HepG2 (cell line): ENCODE measurements around the gene FGA. TPM values are rescaled to one million over a fixed set of nuclear protein-coding genes. Genes with fewer than 3 reads are reported as not detected.

Experiments
- ATAD3A ChIP-seq: sonication (generic); formaldehyde crosslinking; IDR thresholded peaks from 2 replicates; pipeline ENCODE4 v1.4.0; 2020; ENCODE audit warnings: missing genetic modification reagents
- FIP1L1 ChIP-seq: fragments of 200-400 bp; formaldehyde crosslinking; IDR thresholded peaks from 2 replicates; pipeline ENCODE4 v1.6.1; 2018; ENCODE audit warnings: low read depth, mild to moderate bottlenecking, low read length, moderate library complexity, borderline replicate concordance; ENCODE audit not compliant: insufficient read depth
- GTF3A ChIP-seq: sonication (generic); formaldehyde crosslinking; conservative IDR thresholded peaks from 2 replicates; pipeline ENCODE4 v1.4.0; 2020; ENCODE audit warnings: mild to moderate bottlenecking, missing genetic modification reagents
- HOXA9 ChIP-seq: sonication (generic); formaldehyde crosslinking; IDR thresholded peaks from 2 replicates; pipeline ENCODE4 v1.8.1; 2022; ENCODE audit warnings: missing genetic modification reagents, mild to moderate bottlenecking, moderate library complexity, borderline replicate concordance
- KLF6 ChIP-seq: IDR thresholded peaks from 2 replicates; pipeline ENCODE4 v1.8.0; 2016; ENCODE audit warnings: missing biosample characterization, missing genetic modification reagents
- MZF1 ChIP-seq: sonication (generic); formaldehyde crosslinking; IDR thresholded peaks from 2 replicates; pipeline ENCODE4 v1.8.1; 2023; ENCODE audit warnings: mild to moderate bottlenecking, missing genetic modification reagents, borderline replicate concordance
- NFATC3 ChIP-seq: sonication (generic); formaldehyde crosslinking; IDR thresholded peaks from 2 replicates; pipeline ENCODE4 v1.5.1; 2020; ENCODE audit warnings: mild to moderate bottlenecking, missing genetic modification reagents
- PHB2 ChIP-seq: fragments of 450-650 bp; IDR thresholded peaks from 2 replicates; pipeline ENCODE4 v1.6.1; 2018; ENCODE audit not compliant: partially characterized antibody
- PHF8 ChIP-seq: sonication (generic); formaldehyde crosslinking; IDR thresholded peaks from 2 replicates; pipeline ENCODE4 v1.5.0; 2020; ENCODE audit warnings: missing genetic modification reagents
- RFX1 ChIP-seq: fragments of 450-650 bp; IDR thresholded peaks from 2 replicates; pipeline ENCODE4 v1.6.1; 2017
- TBL1XR1 ChIP-seq: fragments of 150-350 bp; IDR thresholded peaks from 2 replicates; pipeline ENCODE4 v1.6.1; 2014; ENCODE audit warnings: borderline replicate concordance, low read length; ENCODE audit not compliant: partially characterized antibody
- TRIM24 ChIP-seq: sonication (generic); formaldehyde crosslinking; IDR thresholded peaks from 2 replicates; pipeline ENCODE4 v1.8.0; 2022; ENCODE audit warnings: mild to moderate bottlenecking, missing genetic modification reagents
- ZBTB21 ChIP-seq: sonication (generic); formaldehyde crosslinking; IDR thresholded peaks from 2 replicates; pipeline ENCODE4 v1.4.0; 2020; ENCODE audit warnings: missing genetic modification reagents
- ZFP62 ChIP-seq: sonication (generic); formaldehyde crosslinking; IDR thresholded peaks from 2 replicates; pipeline ENCODE4 v1.4.0; 2020; ENCODE audit warnings: missing genetic modification reagents
- ZFYVE20 ChIP-seq: sonication (generic); formaldehyde crosslinking; IDR thresholded peaks from 2 replicates; pipeline ENCODE4 v1.8.0; 2023; ENCODE audit warnings: low read depth, mild to moderate bottlenecking, moderate library complexity, missing genetic modification reagents, borderline replicate concordance
- ZNF121 ChIP-seq: sonication (generic); formaldehyde crosslinking; IDR thresholded peaks from 2 replicates; pipeline ENCODE4 v1.5.0; 2020; ENCODE audit warnings: mild to moderate bottlenecking, missing genetic modification reagents
- ZNF768 ChIP-seq: sonication (generic); formaldehyde crosslinking; IDR thresholded peaks from 2 replicates; pipeline ENCODE4 v1.4.0; 2020; ENCODE audit warnings: missing genetic modification reagents
- ZNF775 ChIP-seq: sonication (generic); formaldehyde crosslinking; IDR thresholded peaks from 2 replicates; pipeline ENCODE4 v1.4.0; 2020; ENCODE audit warnings: missing genetic modification reagents, mild to moderate bottlenecking, moderate library complexity, borderline replicate concordance
- ZNF790 ChIP-seq: sonication (generic); formaldehyde crosslinking; IDR thresholded peaks from 2 replicates; pipeline ENCODE4 v1.8.0; 2022; ENCODE audit warnings: missing genetic modification reagents, mild to moderate bottlenecking, borderline replicate concordance
- ZSCAN20 ChIP-seq: sonication (generic); formaldehyde crosslinking; IDR thresholded peaks from 2 replicates; pipeline ENCODE4 v1.4.0; 2020; ENCODE audit warnings: missing genetic modification reagents, mild to moderate bottlenecking, borderline replicate concordance
- polyA plus RNA-seq, 8 experiments: library from polyadenylated mRNA; depleted of rRNA in 3 of 8; stranded (reverse) in 7 of 8; unstranded in 1 of 8; fragments of >200 nt; fragmentation: Illumina TruSeq in 4 of 8; extraction: Trizol in 4 of 8; gene quantifications; 2 replicates each; pipeline versions ENCODE4 v1.2.1 to v1.2.3, GENCODE V29; 2011 to 2016; ENCODE audit warnings: low read depth in 4 of 8, missing spikeins in 1 of 8, mixed read lengths in 1 of 8; ENCODE audit not compliant: insufficient read depth in 1 of 8
- total RNA-seq, 5 experiments: library from RNA; depleted of rRNA; stranded (reverse); fragments of >200 nt; fragmentation: Illumina TruSeq; extraction: Trizol; gene quantifications; 2 replicates each; pipeline ENCODE4 v1.2.3, GENCODE V29; 2016; ENCODE audit warnings: low read depth in 1 of 5
- TF ChIP-seq, protein P1 (sequence below): sonication (generic); formaldehyde crosslinking; IDR thresholded peaks from 2 replicates; pipeline ENCODE4 v1.5.0; 2020; ENCODE audit warnings: mild to moderate bottlenecking, missing genetic modification reagents
- TF ChIP-seq, protein P2 (sequence below): sonication (generic); formaldehyde crosslinking; IDR thresholded peaks from 2 replicates; pipeline ENCODE4 v1.4.0; 2020; ENCODE audit warnings: missing genetic modification reagents, mild to moderate bottlenecking, borderline replicate concordance
- TF ChIP-seq, protein P3 (sequence below): sonication (generic); formaldehyde crosslinking; IDR thresholded peaks from 2 replicates; pipeline ENCODE4 v1.9.0; 2022; ENCODE audit warnings: low read depth, missing genetic modification reagents
- TF ChIP-seq, protein P4 (sequence below): sonication (generic); formaldehyde crosslinking; conservative IDR thresholded peaks from 2 replicates; pipeline ENCODE4 v1.5.0; 2020; ENCODE audit warnings: missing genetic modification reagents

FGA gene
- total and polyA plus RNA-seq, 2 of the 13 experiments (the other 11 are each of a cell fraction or from before 2014, with no cell fraction given), result 640 to 1,523 TPM

DNA sequence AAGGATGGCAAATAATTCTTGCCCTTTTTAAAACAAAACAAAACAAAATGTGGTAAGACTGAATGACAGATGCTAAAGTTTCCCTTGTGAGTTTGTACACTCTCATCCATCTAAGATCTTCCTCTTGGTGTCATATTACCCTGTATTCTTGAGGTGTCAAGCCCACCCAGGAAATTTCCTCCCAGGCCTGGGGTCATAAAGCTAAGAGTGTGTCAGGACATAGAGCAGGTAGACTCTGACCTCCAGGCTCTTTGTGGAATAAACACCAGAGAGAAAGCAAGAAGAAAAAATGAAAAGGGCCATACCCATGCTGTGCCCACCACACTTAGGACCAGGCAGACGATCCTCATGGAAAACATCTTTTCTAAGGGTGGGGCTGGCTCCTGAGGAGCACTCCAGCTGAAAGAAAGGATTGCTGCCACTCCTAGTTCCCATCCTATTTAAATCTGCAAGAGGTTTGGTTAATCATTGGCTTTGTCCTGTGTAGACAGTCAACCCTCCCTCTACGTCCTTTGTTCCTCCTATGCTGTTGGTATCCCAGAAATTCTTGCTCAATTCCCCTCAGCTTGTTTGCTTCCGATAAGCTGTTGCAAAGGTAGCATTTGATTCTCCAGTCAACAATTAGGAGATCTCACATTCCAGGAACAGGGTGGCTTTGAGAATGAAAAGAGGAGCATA lies at the start of gene FGA (continued):
- TF ChIP-seq, protein P1, sequence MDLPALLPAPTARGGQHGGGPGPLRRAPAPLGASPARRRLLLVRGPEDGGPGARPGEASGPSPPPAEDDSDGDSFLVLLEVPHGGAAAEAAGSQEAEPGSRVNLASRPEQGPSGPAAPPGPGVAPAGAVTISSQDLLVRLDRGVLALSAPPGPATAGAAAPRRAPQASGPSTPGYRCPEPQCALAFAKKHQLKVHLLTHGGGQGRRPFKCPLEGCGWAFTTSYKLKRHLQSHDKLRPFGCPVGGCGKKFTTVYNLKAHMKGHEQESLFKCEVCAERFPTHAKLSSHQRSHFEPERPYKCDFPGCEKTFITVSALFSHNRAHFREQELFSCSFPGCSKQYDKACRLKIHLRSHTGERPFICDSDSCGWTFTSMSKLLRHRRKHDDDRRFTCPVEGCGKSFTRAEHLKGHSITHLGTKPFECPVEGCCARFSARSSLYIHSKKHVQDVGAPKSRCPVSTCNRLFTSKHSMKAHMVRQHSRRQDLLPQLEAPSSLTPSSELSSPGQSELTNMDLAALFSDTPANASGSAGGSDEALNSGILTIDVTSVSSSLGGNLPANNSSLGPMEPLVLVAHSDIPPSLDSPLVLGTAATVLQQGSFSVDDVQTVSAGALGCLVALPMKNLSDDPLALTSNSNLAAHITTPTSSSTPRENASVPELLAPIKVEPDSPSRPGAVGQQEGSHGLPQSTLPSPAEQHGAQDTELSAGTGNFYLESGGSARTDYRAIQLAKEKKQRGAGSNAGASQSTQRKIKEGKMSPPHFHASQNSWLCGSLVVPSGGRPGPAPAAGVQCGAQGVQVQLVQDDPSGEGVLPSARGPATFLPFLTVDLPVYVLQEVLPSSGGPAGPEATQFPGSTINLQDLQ (CRISPR knock-in tag), result no peak
- TF ChIP-seq, protein P2, sequence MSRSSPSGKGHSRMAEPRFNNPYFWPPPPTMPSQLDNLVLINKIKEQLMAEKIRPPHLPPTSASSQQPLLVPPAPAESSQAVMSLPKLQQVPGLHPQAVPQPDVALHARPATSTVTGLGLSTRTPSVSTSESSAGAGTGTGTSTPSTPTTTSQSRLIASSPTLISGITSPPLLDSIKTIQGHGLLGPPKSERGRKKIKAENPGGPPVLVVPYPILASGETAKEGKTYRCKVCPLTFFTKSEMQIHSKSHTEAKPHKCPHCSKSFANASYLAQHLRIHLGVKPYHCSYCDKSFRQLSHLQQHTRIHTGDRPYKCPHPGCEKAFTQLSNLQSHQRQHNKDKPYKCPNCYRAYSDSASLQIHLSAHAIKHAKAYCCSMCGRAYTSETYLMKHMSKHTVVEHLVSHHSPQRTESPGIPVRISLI (CRISPR knock-in tag), result peak; percentile 76; the same call in 1 of the 2 replicates
- TF ChIP-seq TRIM24 (CRISPR knock-in tag), result no peak
- TF ChIP-seq, protein P3, sequence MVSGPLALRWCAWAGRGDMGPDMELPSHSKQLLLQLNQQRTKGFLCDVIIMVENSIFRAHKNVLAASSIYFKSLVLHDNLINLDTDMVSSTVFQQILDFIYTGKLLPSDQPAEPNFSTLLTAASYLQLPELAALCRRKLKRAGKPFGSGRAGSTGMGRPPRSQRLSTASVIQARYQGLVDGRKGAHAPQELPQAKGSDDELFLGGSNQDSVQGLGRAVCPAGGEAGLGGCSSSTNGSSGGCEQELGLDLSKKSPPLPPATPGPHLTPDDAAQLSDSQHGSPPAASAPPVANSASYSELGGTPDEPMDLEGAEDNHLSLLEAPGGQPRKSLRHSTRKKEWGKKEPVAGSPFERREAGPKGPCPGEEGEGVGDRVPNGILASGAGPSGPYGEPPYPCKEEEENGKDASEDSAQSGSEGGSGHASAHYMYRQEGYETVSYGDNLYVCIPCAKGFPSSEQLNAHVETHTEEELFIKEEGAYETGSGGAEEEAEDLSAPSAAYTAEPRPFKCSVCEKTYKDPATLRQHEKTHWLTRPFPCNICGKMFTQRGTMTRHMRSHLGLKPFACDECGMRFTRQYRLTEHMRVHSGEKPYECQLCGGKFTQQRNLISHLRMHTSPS, result peak; percentile 42; the same call in 1 of the 2 replicates
- 0 out of 2 replicates have a peak, but pooled peaks have one; percentile 39 for TF ChIP-seq MZF1 (CRISPR knock-in tag)
- peak; percentile 83 for TF ChIP-seq TBL1XR1
- TF ChIP-seq FIP1L1, result no peak
- peak; percentile 74 for TF ChIP-seq ZBTB21 (CRISPR knock-in tag)
- TF ChIP-seq ZSCAN20 (CRISPR knock-in tag), result no peak
- peak; percentile 70 for TF ChIP-seq HOXA9 (CRISPR knock-in tag)
- TF ChIP-seq ATAD3A (CRISPR knock-in tag), result no peak
- TF ChIP-seq ZFYVE20 (CRISPR knock-in tag), result no peak
- TF ChIP-seq PHF8 (CRISPR knock-in tag), result peak; percentile 46; the same call in 1 of the 2 replicates
- no peak for TF ChIP-seq PHB2
- TF ChIP-seq ZNF768 (CRISPR knock-in tag), result no peak
- no peak for TF ChIP-seq NFATC3 (CRISPR knock-in tag)
- no peak for TF ChIP-seq RFX1
- no peak for TF ChIP-seq GTF3A
- TF ChIP-seq ZNF790 (CRISPR knock-in tag), result no peak
- no peak for TF ChIP-seq ZNF121 (CRISPR knock-in tag)
- TF ChIP-seq, protein P4, sequence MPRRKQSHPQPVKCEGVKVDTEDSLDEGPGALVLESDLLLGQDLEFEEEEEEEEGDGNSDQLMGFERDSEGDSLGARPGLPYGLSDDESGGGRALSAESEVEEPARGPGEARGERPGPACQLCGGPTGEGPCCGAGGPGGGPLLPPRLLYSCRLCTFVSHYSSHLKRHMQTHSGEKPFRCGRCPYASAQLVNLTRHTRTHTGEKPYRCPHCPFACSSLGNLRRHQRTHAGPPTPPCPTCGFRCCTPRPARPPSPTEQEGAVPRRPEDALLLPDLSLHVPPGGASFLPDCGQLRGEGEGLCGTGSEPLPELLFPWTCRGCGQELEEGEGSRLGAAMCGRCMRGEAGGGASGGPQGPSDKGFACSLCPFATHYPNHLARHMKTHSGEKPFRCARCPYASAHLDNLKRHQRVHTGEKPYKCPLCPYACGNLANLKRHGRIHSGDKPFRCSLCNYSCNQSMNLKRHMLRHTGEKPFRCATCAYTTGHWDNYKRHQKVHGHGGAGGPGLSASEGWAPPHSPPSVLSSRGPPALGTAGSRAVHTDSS (CRISPR knock-in tag), result no peak
- peak; percentile 95 for TF ChIP-seq KLF6 (CRISPR knock-in tag)
- no peak for TF ChIP-seq ZFP62 (CRISPR knock-in tag)
- no peak for TF ChIP-seq ZNF775 (CRISPR knock-in tag)
